Measurements from ENCODE around the gene CIAO2A. TPM values are rescaled to one million over a fixed set of nuclear protein-coding genes. Genes with fewer than 3 reads are reported as not detected.
A peak's percentile ranks its signal among the peaks of the same experiment; 100 is the strongest.

Gene CIAO2A
- total RNA-seq, 1 donor from 2014 or later, result 51.4 TPM

- no peak for TF ChIP-seq CTCF (IDR thresholded peaks at IDR 0.05; ENCODE audit: unreplicated experiment)
- H3K36me3 Mint-ChIP-seq (ENCODE audit: low read depth, unreplicated experiment), result no peaks in the 10 kb centered on the region
- peak overlapping the region; percentile 85 for H3K27ac Mint-ChIP-seq (ENCODE audit: unreplicated experiment)
- no peak for DNase-seq (ENCODE audit: low spot score)
- H3K4me1 Mint-ChIP-seq (ENCODE audit: unreplicated experiment), result peaks cover 52% of the 10 kb centered on the region
- H3K4me3 Mint-ChIP-seq (ENCODE audit: unreplicated experiment), result peak overlapping the region; percentile 99
- H3K9me3 Mint-ChIP-seq (ENCODE audit: unreplicated experiment), result no peaks in the 10 kb centered on the region
- peaks cover 4% of the 10 kb centered on the region for H3K27me3 Mint-ChIP-seq (ENCODE audit: unreplicated experiment)
These were observed 3.2 kb upstream of the CIAO2A start for GRCh38 chr15:64096668-64097384.

GRCh38 chr15:64095795-64096667, 2.4 kb upstream of the CIAO2A start, which contains the start of gene SNX1:
Gene SNX1 (plus strand): TSS chr15:64095982. CDS start chr15:64096014, 32 bp downstream.
- TF ChIP-seq CTCF (IDR thresholded peaks at IDR 0.05; ENCODE audit: unreplicated experiment), result no peak
- Mint-ChIP-seq H3K4me3 (ENCODE audit: unreplicated experiment) (peak within 1 kb of the TSS; percentile 99), H3K27ac (ENCODE audit: unreplicated experiment) (peak within 1 kb of the TSS; percentile 99), H3K4me1 (ENCODE audit: unreplicated experiment) (peaks cover 52% of the 10 kb centered on the region), H3K9me3 (ENCODE audit: unreplicated experiment) (no peaks in the 10 kb centered on the region), H3K27me3 (ENCODE audit: unreplicated experiment) (peaks cover 4% of the 10 kb centered on the region), H3K36me3 (ENCODE audit: low read depth, unreplicated experiment) (no peaks in the 10 kb centered on the region)
- peak; percentile 96 for DNase-seq (ENCODE audit: low spot score)

GRCh38 chr15:64095431-64095794, 1.8 kb upstream of the CIAO2A start:
- Mint-ChIP-seq H3K4me1 (ENCODE audit: unreplicated experiment) (peaks cover 56% of the 10 kb centered on the region), H3K36me3 (ENCODE audit: low read depth, unreplicated experiment) (no peaks in the 10 kb centered on the region), H3K27ac (ENCODE audit: unreplicated experiment) (peak overlapping the region; percentile 78), H3K4me3 (ENCODE audit: unreplicated experiment) (peak overlapping the region; percentile 99), H3K9me3 (ENCODE audit: unreplicated experiment) (no peaks in the 10 kb centered on the region), H3K27me3 (ENCODE audit: unreplicated experiment) (peaks cover 4% of the 10 kb centered on the region)
- no peak for DNase-seq (ENCODE audit: low spot score)
- TF ChIP-seq CTCF (IDR thresholded peaks at IDR 0.05; ENCODE audit: unreplicated experiment), result no peak

GRCh38 chr15:64092864-64093626, 593 bp downstream of the CIAO2A start:
- peak overlapping the region; percentile 99 for H3K27ac Mint-ChIP-seq (ENCODE audit: unreplicated experiment)
- H3K4me1 Mint-ChIP-seq (ENCODE audit: unreplicated experiment), result peaks cover 58% of the 10 kb centered on the region
- DNase-seq (ENCODE audit: low spot score), result peak; percentile 41

More at GRCh38 chr15:64092864-64093626, 593 bp downstream of the CIAO2A start:
- H3K36me3 Mint-ChIP-seq (ENCODE audit: low read depth, unreplicated experiment), result peaks cover under 1% of the 10 kb centered on the region
- no peaks in the 10 kb centered on the region for H3K9me3 Mint-ChIP-seq (ENCODE audit: unreplicated experiment)
- TF ChIP-seq CTCF (IDR thresholded peaks at IDR 0.05; ENCODE audit: unreplicated experiment), result no peak
- peak overlapping the region; percentile 99 for H3K4me3 Mint-ChIP-seq (ENCODE audit: unreplicated experiment)
- H3K27me3 Mint-ChIP-seq (ENCODE audit: unreplicated experiment), result peaks cover 6% of the 10 kb centered on the region
